GM19438 (cell line): ENCODE data around the gene BTBD18.
A peak's percentile ranks its signal among the peaks of the same experiment; 100 is the strongest.
"Not testable (repeated sequence)": the region's sequence is repeated elsewhere in the genome, so short reads cannot be mapped to it uniquely, and the experiment has no call there.

ENCODE experiments used
- ATAC-seq: cut with Tn5 transposase; IDR thresholded peaks from one replicate; pipeline ENCODE4 v1.9.1; 2021; ENCODE audit warnings: low read depth; ENCODE audit not compliant: unreplicated experiment

The BTBD18 gene

GRCh38 chr11:57741132-57742086 lies 10.2 kb downstream of the BTBD18 start, which contains the start of gene SELENOH:
SELENOH (plus strand) TSS chr11:57741491; CDS start chr11:57741596, 105 bp downstream.
- ATAC-seq: peak; percentile 88

GRCh38 chr11:57735619-57736298 lies 15.9 kb downstream of the BTBD18 start:
- ATAC-seq: peak; percentile 73

GRCh38 chr11:57732661-57733060 lies 19.0 kb downstream of the BTBD18 start:
- no peak for ATAC-seq

- ATAC-seq: no peak
Observed at GRCh38 chr11:57729479-57729878, 22.1 kb downstream of the BTBD18 start.

- no peak for ATAC-seq
Observed at GRCh38 chr11:57728829-57729228, 22.8 kb downstream of the BTBD18 start.

- ATAC-seq: no peak
Observed at GRCh38 chr11:57727185-57727584, 24.4 kb downstream of the BTBD18 start.

- not testable (repeated sequence) for ATAC-seq
Observed at GRCh38 chr11:57716726-57717125, 34.9 kb downstream of the BTBD18 start.

GRCh38 chr11:57713835-57714234 lies 37.8 kb downstream of the BTBD18 start:
- no peak for ATAC-seq

- ATAC-seq: peak; percentile 88
Observed at GRCh38 chr11:57712256-57713150, 39.1 kb downstream of the BTBD18 start, which contains the start of gene TMX2. TMX2 (plus strand) TSS chr11:57712593; CDS start chr11:57712619, 26 bp downstream.

GRCh38 chr11:57711414-57712255 lies 40.0 kb downstream of the BTBD18 start, which contains the start of gene MED19:
MED19 (minus strand) TSS chr11:57712215; CDS start chr11:57712179, 36 bp downstream.
- peak; percentile 49 for ATAC-seq

- ATAC-seq: no peak
Observed at GRCh38 chr11:57709802-57710367, 41.7 kb downstream of the BTBD18 start.

GRCh38 chr11:57705432-57705831 lies 46.2 kb downstream of the BTBD18 start:
- not testable (repeated sequence) for ATAC-seq

- ATAC-seq: no peak
Observed at GRCh38 chr11:57704932-57705331, 46.7 kb downstream of the BTBD18 start.

GRCh38 chr11:57703341-57703740 lies 48.3 kb downstream of the BTBD18 start:
- ATAC-seq: no peak

- no peak for ATAC-seq
Observed at GRCh38 chr11:57700425-57700824, 51.2 kb downstream of the BTBD18 start.

GRCh38 chr11:57699813-57700212 lies 51.8 kb downstream of the BTBD18 start:
- ATAC-seq: no peak

- ATAC-seq: no peak
Observed at GRCh38 chr11:57698843-57699365, 52.7 kb downstream of the BTBD18 start.
